ENCODE measurements around the gene ANO7. TPM values are rescaled to one million over a fixed set of nuclear protein-coding genes. Genes with fewer than 3 reads are reported as not detected.

Gene ANO7
- total and polyA plus RNA-seq, 2 of the 8 experiments (the other 6 are each of a cell fraction or from before 2014, with no cell fraction given), result 3.2 to 6.9 TPM

GRCh38 chr2:241148239-241148638, 40.2 kb upstream of the ANO7 start (continued):
- TF ChIP-seq CREB1 (IDR thresholded peaks at IDR 0.05) (no peak), JUND (IDR thresholded peaks at IDR 0.05; ENCODE audit: low read length) (no peak), POLR2AphosphoS5 (IDR thresholded peaks at IDR 0.05; ENCODE audit: low read depth, low read length) (no peak), ATF3 (IDR thresholded peaks at IDR 0.05; ENCODE audit: insufficient read depth, low read depth, low read length) (no peak), SRF (IDR thresholded peaks at IDR 0.05; ENCODE audit: low read depth, low read length) (no peak), EGR1 (IDR thresholded peaks at IDR 0.05; ENCODE audit: borderline replicate concordance, low read depth, low read length) (no peak)
- TF ChIP-seq, protein P1, sequence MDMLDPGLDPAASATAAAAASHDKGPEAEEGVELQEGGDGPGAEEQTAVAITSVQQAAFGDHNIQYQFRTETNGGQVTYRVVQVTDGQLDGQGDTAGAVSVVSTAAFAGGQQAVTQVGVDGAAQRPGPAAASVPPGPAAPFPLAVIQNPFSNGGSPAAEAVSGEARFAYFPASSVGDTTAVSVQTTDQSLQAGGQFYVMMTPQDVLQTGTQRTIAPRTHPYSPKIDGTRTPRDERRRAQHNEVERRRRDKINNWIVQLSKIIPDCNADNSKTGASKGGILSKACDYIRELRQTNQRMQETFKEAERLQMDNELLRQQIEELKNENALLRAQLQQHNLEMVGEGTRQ (IDR thresholded peaks at IDR 0.05; ENCODE audit: low read length), result no peak
